ENCODE measurements around the gene RPS21. TPM values are rescaled to one million over a fixed set of nuclear protein-coding genes. Genes with fewer than 3 reads are reported as not detected.

RPS21 gene
- total and polyA plus RNA-seq, 5 donors, result 703 to 2,060 (median 755) TPM

- Histone ChIP-seq H3K4me3 (ENCODE audit: low read length) (no peak overlapping the region), H3K27ac (ENCODE audit: low read length) (peak overlapping the region; percentile 23), H3K27me3 (ENCODE audit: control insufficient read depth, insufficient read depth) (no peaks in the 10 kb centered on the region), H3K4me1 (ENCODE audit: control insufficient read depth, insufficient read depth, low read length) (peaks cover 24% of the 10 kb centered on the region), H3K9me3 (ENCODE audit: control insufficient read depth, low read length) (no peaks in the 10 kb centered on the region)
- WGBS, result 44% methylated on average over 25 of the region's 25 CpGs
- DNase-seq (peak; percentile 64 to 82 (median 79)), ATAC-seq (no peak)
- intact Hi-C loops (cut with DNase I), result no loop called here
Observed at GRCh38 chr20:62360854-62361798, 25.8 kb upstream of the RPS21 start.

- H3K9me3 ChIP-seq (ENCODE audit: control insufficient read depth, low read length), result no peaks in the 10 kb centered on the region
- H3K4me3 ChIP-seq (ENCODE audit: low read length), result no peak overlapping the region
- intact Hi-C loops (cut with DNase I), result no loop called here
- peak overlapping the region; percentile 22 for H3K27ac ChIP-seq (ENCODE audit: low read length)
- ATAC-seq (no peak), DNase-seq (peak; percentile 48 to 77 (median 75))
- no peaks in the 10 kb centered on the region for H3K27me3 ChIP-seq (ENCODE audit: control insufficient read depth, insufficient read depth)
- peaks cover 23% of the 10 kb centered on the region for H3K4me1 ChIP-seq (ENCODE audit: control insufficient read depth, insufficient read depth, low read length)
- 68% methylated on average over 34 of the region's 34 CpGs for WGBS
Observed at GRCh38 chr20:62361799-62362589, 24.9 kb upstream of the RPS21 start.

GRCh38 chr20:62362590-62362940 is 24.3 kb upstream of the RPS21 start:
- no peak for DNase-seq
- intact Hi-C loops (cut with DNase I), result no loop called here
- Histone ChIP-seq H3K27ac (ENCODE audit: low read length) (peak overlapping the region; percentile 19), H3K4me3 (ENCODE audit: low read length) (no peak overlapping the region), H3K27me3 (ENCODE audit: control insufficient read depth, insufficient read depth) (no peaks in the 10 kb centered on the region), H3K9me3 (ENCODE audit: control insufficient read depth, low read length) (no peaks in the 10 kb centered on the region), H3K4me1 (ENCODE audit: control insufficient read depth, insufficient read depth, low read length) (peaks cover 23% of the 10 kb centered on the region)
- WGBS, result 62% methylated on average over 13 of the region's 13 CpGs
- ATAC-seq, result no peak

- H3K4me3 ChIP-seq (ENCODE audit: low read length), result no peak overlapping the region
- 60% methylated on average over 20 of the region's 20 CpGs for WGBS
- intact Hi-C loops (cut with DNase I), result no loop called here
Observed at GRCh38 chr20:62362991-62363919, 23.6 kb upstream of the RPS21 start.

GRCh38 chr20:62363920-62364851 is 22.7 kb upstream of the RPS21 start:
- H3K9me3 ChIP-seq (ENCODE audit: control insufficient read depth, low read length), result no peaks in the 10 kb centered on the region
- DNase-seq (peak; percentile 64 to 81 (median 71)), ATAC-seq (peak; percentile 3 to 39)
- H3K27me3 ChIP-seq (ENCODE audit: control insufficient read depth, insufficient read depth), result no peaks in the 10 kb centered on the region
- H3K4me1 ChIP-seq (ENCODE audit: control insufficient read depth, insufficient read depth, low read length), result peaks cover 15% of the 10 kb centered on the region
- 64% methylated on average over 22 of the region's 22 CpGs for WGBS
- peak overlapping the region; percentile 61 for H3K27ac ChIP-seq (ENCODE audit: low read length)
- intact Hi-C loops (cut with DNase I), result no loop called here
- H3K4me3 ChIP-seq (ENCODE audit: low read length), result no peak overlapping the region

More at GRCh38 chr20:62362991-62363919, 23.6 kb upstream of the RPS21 start:
- H3K27ac ChIP-seq (ENCODE audit: low read length), result peak overlapping the region; percentile 49
- H3K27me3 ChIP-seq (ENCODE audit: control insufficient read depth, insufficient read depth), result no peaks in the 10 kb centered on the region
- peak; percentile 24 to 74 (median 54) for DNase-seq
- H3K4me1 ChIP-seq (ENCODE audit: control insufficient read depth, insufficient read depth, low read length), result peaks cover 17% of the 10 kb centered on the region
- no peak for ATAC-seq
- no peaks in the 10 kb centered on the region for H3K9me3 ChIP-seq (ENCODE audit: control insufficient read depth, low read length)

GRCh38 chr20:62364911-62365736 is 21.8 kb upstream of the RPS21 start:
- intact Hi-C loops (cut with DNase I), result no loop called here
- WGBS, result 47% methylated on average over 27 of the region's 27 CpGs
- H3K4me3 ChIP-seq (ENCODE audit: low read length), result peak overlapping the region; percentile 84
- DNase-seq (peak; percentile 61 to 86 (median 85)), ATAC-seq (peak; percentile 31 to 46)
- no peaks in the 10 kb centered on the region for H3K27me3 ChIP-seq (ENCODE audit: control insufficient read depth, insufficient read depth)
- no peaks in the 10 kb centered on the region for H3K9me3 ChIP-seq (ENCODE audit: control insufficient read depth, low read length)
- peaks cover 13% of the 10 kb centered on the region for H3K4me1 ChIP-seq (ENCODE audit: control insufficient read depth, insufficient read depth, low read length)
- peak overlapping the region; percentile 61 for H3K27ac ChIP-seq (ENCODE audit: low read length)

- Histone ChIP-seq H3K4me1 (ENCODE audit: control insufficient read depth, insufficient read depth, low read length) (peaks cover 13% of the 10 kb centered on the region), H3K27ac (ENCODE audit: low read length) (peak overlapping the region; percentile 61), H3K4me3 (ENCODE audit: low read length) (peak overlapping the region; percentile 84), H3K27me3 (ENCODE audit: control insufficient read depth, insufficient read depth) (no peaks in the 10 kb centered on the region), H3K9me3 (ENCODE audit: control insufficient read depth, low read length) (no peaks in the 10 kb centered on the region)
- 22% methylated on average over 10 of the region's 10 CpGs for WGBS
- intact Hi-C loops (cut with DNase I), result no loop called here
- peak; percentile 23 to 48 for ATAC-seq
- DNase-seq, result peak; percentile 47 to 68 (median 68)
Observed at GRCh38 chr20:62365814-62366369, 21.0 kb upstream of the RPS21 start.

GRCh38 chr20:62366370-62367135 is 20.4 kb upstream of the RPS21 start:
- H3K4me1 ChIP-seq (ENCODE audit: control insufficient read depth, insufficient read depth, low read length), result peaks cover 13% of the 10 kb centered on the region
- intact Hi-C loops (cut with DNase I), result no loop called here
- H3K4me3 ChIP-seq (ENCODE audit: low read length), result peak overlapping the region; percentile 84
- peak overlapping the region; percentile 61 for H3K27ac ChIP-seq (ENCODE audit: low read length)
- no peaks in the 10 kb centered on the region for H3K9me3 ChIP-seq (ENCODE audit: control insufficient read depth, low read length)
- no peaks in the 10 kb centered on the region for H3K27me3 ChIP-seq (ENCODE audit: control insufficient read depth, insufficient read depth)
- DNase-seq, result peak; percentile 53 to 81 (median 74)
- peak; percentile 2 to 15 for ATAC-seq
- 1% methylated on average over 72 of the region's 72 CpGs for WGBS
